K562 (cell line): Measurements from ENCODE around the gene HDLBP. TPM values are rescaled to one million over a fixed set of nuclear protein-coding genes. Genes with fewer than 3 reads are reported as not detected.

ENCODE experiments used
- CEBPG ChIP-seq, 3 experiments: fragments of 200-800 bp in 1 of 3; sonication (Bioruptor generic) in 1 of 3; sonication (generic) in 1 of 3; formaldehyde crosslinking in 1 of 3; IDR thresholded peaks in 2 of 3; conservative IDR thresholded peaks in 1 of 3; 2 replicates each; pipeline versions ENCODE4 v1.6.1 to v1.8.0; 2016 to 2022; ENCODE audit warnings: missing compliant biosample characterization in 2 of 3, missing genetic modification characterization in 2 of 3, mild to moderate bottlenecking in 1 of 3, missing genetic modification reagents in 1 of 3
- HDAC3 ChIP-seq: fragments of 450-650 bp; IDR thresholded peaks from 2 replicates; pipeline ENCODE4 v1.6.1; 2018; ENCODE audit warnings: borderline replicate concordance, mild to moderate bottlenecking, moderate library complexity; ENCODE audit not compliant: partially characterized antibody
- IRF2 ChIP-seq: sonication (generic); formaldehyde crosslinking; IDR thresholded peaks from 2 replicates; pipeline ENCODE4 v1.8.1; 2022; ENCODE audit warnings: mild to moderate bottlenecking, missing genetic modification reagents
- MCM3 ChIP-seq: fragments of 450-650 bp; IDR thresholded peaks from 2 replicates; pipeline ENCODE4 v1.6.1; 2016
- OTX1 ChIP-seq: fragments of 450-650 bp; formaldehyde crosslinking; IDR thresholded peaks from 2 replicates; pipeline ENCODE4 v1.4.0; 2022; ENCODE audit warnings: mild to moderate bottlenecking
- PHF20 ChIP-seq: fragments of 450-650 bp; IDR thresholded peaks from 2 replicates; pipeline ENCODE4 v1.6.1; 2018; ENCODE audit not compliant: partially characterized antibody
- SRSF1 ChIP-seq: fragments of 200-400 bp; formaldehyde crosslinking; IDR thresholded peaks from 2 replicates; pipeline ENCODE4 v1.6.1; 2017; ENCODE audit warnings: mild to moderate bottlenecking, low read depth, low read length, moderate library complexity
- TARDBP ChIP-seq: fragments of 450-650 bp; IDR thresholded peaks from 2 replicates; pipeline ENCODE4 v1.6.1; 2016
- polyA plus RNA-seq, 8 experiments: library from polyadenylated mRNA; depleted of rRNA in 4 of 8; stranded (reverse) in 5 of 8; unstranded in 3 of 8; fragments of >200 nt; fragmentation: Nextera tagmentation in 2 of 8; fragmentation: Illumina TruSeq in 1 of 8; extraction: Ambion mirVana in 2 of 8; extraction: Trizol in 1 of 8; gene quantifications; 2 replicates each; pipeline versions ENCODE4 v1.2.1 to v1.2.3, GENCODE V29; 2011 to 2014; ENCODE audit warnings: inconsistent platforms in 1 of 8, missing spikeins in 1 of 8
- total RNA-seq, 7 experiments: library from RNA; depleted of rRNA in 6 of 7; stranded (reverse); fragments of >200 nt in 6 of 7; fragmentation: Illumina TruSeq in 2 of 7; extraction: Trizol in 2 of 7; gene quantifications; 2 replicates each; pipeline versions ENCODE4 v1.2.1 to v1.2.3, GENCODE V29; 2011 to 2021; ENCODE audit warnings: low replicate concordance in 1 of 7
- TF ChIP-seq, protein P1 (sequence below): fragments of 450-650 bp; IDR thresholded peaks from 2 replicates; pipeline ENCODE4 v1.6.1; 2016; ENCODE audit warnings: mild to moderate bottlenecking, moderate library complexity
- TF ChIP-seq, protein P2 (sequence below): fragments of 200-800 bp; sonication (Bioruptor generic); IDR thresholded peaks from 2 replicates; pipeline ENCODE4 v1.6.1; 2017; ENCODE audit warnings: missing genetic modification characterization, missing compliant biosample characterization

Gene HDLBP
- total and polyA plus RNA-seq, 9 of the 15 experiments (the other 6 are each of a cell fraction or from before 2014, with no cell fraction given) = 24.4 to 378 (median 146) TPM

DNA sequence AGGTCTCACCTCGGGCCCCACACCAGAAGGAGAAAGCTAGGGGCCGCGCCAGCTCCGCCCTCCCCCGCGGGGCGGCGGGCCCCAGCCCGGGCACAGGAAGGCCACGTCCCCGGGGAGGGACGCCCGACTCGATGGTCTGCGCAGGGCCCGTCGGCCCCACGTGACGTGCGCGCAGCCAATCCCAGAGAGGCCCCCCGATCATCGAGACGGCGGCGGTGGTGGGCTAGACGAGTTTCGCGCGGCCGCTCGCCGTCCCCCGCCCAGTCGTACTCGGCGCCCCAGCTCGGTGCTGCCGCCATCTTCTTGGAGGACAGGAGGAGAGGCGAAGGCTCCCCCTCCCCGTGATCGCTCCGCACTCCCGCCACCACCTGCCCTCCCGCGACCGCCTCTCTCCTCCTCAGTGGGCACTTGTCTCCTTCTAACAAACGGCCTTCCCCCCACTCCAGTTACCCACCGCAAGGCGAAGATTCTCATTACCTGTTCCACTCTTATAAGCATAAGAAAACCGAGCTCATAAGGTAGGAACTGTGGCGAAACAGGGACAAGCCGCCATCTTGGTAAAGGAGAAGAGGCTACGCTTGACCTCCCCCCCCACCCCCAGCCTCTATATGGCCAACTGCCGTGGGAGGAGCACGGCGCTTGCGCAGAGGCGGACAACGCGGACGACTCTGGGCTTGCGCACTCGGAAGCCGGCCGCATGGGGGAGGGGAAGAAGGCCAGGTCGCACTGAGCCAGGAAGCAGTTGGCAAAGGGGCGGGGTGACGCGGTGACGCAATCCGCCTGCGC is at the start of gene HDLBP (continued):
- TF ChIP-seq, protein P1, sequence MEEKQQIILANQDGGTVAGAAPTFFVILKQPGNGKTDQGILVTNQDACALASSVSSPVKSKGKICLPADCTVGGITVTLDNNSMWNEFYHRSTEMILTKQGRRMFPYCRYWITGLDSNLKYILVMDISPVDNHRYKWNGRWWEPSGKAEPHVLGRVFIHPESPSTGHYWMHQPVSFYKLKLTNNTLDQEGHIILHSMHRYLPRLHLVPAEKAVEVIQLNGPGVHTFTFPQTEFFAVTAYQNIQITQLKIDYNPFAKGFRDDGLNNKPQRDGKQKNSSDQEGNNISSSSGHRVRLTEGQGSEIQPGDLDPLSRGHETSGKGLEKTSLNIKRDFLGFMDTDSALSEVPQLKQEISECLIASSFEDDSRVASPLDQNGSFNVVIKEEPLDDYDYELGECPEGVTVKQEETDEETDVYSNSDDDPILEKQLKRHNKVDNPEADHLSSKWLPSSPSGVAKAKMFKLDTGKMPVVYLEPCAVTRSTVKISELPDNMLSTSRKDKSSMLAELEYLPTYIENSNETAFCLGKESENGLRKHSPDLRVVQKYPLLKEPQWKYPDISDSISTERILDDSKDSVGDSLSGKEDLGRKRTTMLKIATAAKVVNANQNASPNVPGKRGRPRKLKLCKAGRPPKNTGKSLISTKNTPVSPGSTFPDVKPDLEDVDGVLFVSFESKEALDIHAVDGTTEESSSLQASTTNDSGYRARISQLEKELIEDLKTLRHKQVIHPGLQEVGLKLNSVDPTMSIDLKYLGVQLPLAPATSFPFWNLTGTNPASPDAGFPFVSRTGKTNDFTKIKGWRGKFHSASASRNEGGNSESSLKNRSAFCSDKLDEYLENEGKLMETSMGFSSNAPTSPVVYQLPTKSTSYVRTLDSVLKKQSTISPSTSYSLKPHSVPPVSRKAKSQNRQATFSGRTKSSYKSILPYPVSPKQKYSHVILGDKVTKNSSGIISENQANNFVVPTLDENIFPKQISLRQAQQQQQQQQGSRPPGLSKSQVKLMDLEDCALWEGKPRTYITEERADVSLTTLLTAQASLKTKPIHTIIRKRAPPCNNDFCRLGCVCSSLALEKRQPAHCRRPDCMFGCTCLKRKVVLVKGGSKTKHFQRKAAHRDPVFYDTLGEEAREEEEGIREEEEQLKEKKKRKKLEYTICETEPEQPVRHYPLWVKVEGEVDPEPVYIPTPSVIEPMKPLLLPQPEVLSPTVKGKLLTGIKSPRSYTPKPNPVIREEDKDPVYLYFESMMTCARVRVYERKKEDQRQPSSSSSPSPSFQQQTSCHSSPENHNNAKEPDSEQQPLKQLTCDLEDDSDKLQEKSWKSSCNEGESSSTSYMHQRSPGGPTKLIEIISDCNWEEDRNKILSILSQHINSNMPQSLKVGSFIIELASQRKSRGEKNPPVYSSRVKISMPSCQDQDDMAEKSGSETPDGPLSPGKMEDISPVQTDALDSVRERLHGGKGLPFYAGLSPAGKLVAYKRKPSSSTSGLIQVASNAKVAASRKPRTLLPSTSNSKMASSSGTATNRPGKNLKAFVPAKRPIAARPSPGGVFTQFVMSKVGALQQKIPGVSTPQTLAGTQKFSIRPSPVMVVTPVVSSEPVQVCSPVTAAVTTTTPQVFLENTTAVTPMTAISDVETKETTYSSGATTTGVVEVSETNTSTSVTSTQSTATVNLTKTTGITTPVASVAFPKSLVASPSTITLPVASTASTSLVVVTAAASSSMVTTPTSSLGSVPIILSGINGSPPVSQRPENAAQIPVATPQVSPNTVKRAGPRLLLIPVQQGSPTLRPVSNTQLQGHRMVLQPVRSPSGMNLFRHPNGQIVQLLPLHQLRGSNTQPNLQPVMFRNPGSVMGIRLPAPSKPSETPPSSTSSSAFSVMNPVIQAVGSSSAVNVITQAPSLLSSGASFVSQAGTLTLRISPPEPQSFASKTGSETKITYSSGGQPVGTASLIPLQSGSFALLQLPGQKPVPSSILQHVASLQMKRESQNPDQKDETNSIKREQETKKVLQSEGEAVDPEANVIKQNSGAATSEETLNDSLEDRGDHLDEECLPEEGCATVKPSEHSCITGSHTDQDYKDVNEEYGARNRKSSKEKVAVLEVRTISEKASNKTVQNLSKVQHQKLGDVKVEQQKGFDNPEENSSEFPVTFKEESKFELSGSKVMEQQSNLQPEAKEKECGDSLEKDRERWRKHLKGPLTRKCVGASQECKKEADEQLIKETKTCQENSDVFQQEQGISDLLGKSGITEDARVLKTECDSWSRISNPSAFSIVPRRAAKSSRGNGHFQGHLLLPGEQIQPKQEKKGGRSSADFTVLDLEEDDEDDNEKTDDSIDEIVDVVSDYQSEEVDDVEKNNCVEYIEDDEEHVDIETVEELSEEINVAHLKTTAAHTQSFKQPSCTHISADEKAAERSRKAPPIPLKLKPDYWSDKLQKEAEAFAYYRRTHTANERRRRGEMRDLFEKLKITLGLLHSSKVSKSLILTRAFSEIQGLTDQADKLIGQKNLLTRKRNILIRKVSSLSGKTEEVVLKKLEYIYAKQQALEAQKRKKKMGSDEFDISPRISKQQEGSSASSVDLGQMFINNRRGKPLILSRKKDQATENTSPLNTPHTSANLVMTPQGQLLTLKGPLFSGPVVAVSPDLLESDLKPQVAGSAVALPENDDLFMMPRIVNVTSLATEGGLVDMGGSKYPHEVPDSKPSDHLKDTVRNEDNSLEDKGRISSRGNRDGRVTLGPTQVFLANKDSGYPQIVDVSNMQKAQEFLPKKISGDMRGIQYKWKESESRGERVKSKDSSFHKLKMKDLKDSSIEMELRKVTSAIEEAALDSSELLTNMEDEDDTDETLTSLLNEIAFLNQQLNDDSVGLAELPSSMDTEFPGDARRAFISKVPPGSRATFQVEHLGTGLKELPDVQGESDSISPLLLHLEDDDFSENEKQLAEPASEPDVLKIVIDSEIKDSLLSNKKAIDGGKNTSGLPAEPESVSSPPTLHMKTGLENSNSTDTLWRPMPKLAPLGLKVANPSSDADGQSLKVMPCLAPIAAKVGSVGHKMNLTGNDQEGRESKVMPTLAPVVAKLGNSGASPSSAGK = no peak; the same call in none of the 2 replicates
- TF ChIP-seq PHF20 (no peak), IRF2 (CRISPR knock-in tag) (no peak), OTX1 (peak; percentile 62; the same call in 1 of the 2 replicates), CEBPG (CRISPR knock-in tag; IDR thresholded peaks at IDR 0.05) (peak; percentile 88), CEBPG (tag; conservative IDR thresholded peaks at IDR 0.05 in 1 of 2, IDR thresholded peaks at IDR 0.05 in 1 of 2) (peak; percentile 96 to 98), HDAC3 (no peak), MCM3 (no peak), TARDBP (no peak), SRSF1 (no peak)
- TF ChIP-seq, protein P2, sequence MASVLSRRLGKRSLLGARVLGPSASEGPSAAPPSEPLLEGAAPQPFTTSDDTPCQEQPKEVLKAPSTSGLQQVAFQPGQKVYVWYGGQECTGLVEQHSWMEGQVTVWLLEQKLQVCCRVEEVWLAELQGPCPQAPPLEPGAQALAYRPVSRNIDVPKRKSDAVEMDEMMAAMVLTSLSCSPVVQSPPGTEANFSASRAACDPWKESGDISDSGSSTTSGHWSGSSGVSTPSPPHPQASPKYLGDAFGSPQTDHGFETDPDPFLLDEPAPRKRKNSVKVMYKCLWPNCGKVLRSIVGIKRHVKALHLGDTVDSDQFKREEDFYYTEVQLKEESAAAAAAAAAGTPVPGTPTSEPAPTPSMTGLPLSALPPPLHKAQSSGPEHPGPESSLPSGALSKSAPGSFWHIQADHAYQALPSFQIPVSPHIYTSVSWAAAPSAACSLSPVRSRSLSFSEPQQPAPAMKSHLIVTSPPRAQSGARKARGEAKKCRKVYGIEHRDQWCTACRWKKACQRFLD (CRISPR knock-in tag) = peak; percentile 50
